Measurements from ENCODE around the gene ZFP36L2. TPM values are rescaled to one million over a fixed set of nuclear protein-coding genes. Genes with fewer than 3 reads are reported as not detected.
A peak's percentile ranks its signal among the peaks of the same experiment; 100 is the strongest.

Gene ZFP36L2
- total and polyA plus RNA-seq, 9 of the 15 experiments (the other 6 are each of a cell fraction or from before 2014, with no cell fraction given), result 4.1 to 60.6 (median 20.3) TPM

- TF ChIP-seq, protein P1, sequence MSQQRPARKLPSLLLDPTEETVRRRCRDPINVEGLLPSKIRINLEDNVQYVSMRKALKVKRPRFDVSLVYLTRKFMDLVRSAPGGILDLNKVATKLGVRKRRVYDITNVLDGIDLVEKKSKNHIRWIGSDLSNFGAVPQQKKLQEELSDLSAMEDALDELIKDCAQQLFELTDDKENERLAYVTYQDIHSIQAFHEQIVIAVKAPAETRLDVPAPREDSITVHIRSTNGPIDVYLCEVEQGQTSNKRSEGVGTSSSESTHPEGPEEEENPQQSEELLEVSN (IDR thresholded peaks at IDR 0.05; ENCODE audit: borderline replicate concordance in 1 of 2, extremely low read depth in 1 of 2, insufficient read depth in 1 of 2, insufficient read length in 1 of 2, low read depth in 1 of 2, low read length in 1 of 2, poor library complexity in 1 of 2, severe bottlenecking in 1 of 2), result peak; percentile 22 to 35
- TF ChIP-seq MEF2A (IDR thresholded peaks at IDR 0.05; ENCODE audit: control insufficient read depth, low read depth, low read length) (no peak), ZKSCAN8 (CRISPR knock-in tag; IDR thresholded peaks at IDR 0.05) (0 out of 2 replicates have a peak, but pooled peaks have one; percentile 47), GATA2 (CRISPR knock-in tag; IDR thresholded peaks at IDR 0.05) (no peak), POLR2G (IDR thresholded peaks at IDR 0.05; ENCODE audit: low read depth, low read length) (peak; percentile 87), EHMT2 (IDR thresholded peaks at IDR 0.05) (no peak), HDGF (IDR thresholded peaks at IDR 0.05) (peak; percentile 72; the same call in 1 of the 2 replicates), RAD51 (IDR thresholded peaks at IDR 0.05; ENCODE audit: borderline replicate concordance, low read depth) (no peak), CREB1 (IDR thresholded peaks at IDR 0.05) (peak; percentile 32; the same call in 1 of the 2 replicates), CREB1 (CRISPR knock-in tag; IDR thresholded peaks at IDR 0.05) (0 out of 2 replicates have a peak, but pooled peaks have one; percentile 1), LARP7 (IDR thresholded peaks at IDR 0.05) (0 out of 2 replicates have a peak, but pooled peaks have one; percentile 88), OTX1 (CRISPR knock-in tag; IDR thresholded peaks at IDR 0.05) (no peak), SMARCA4 (IDR thresholded peaks at IDR 0.05) (peak; percentile 52; the same call in 1 of the 2 replicates), PCBP2 (IDR thresholded peaks at IDR 0.05; ENCODE audit: low read depth, low read length, poor library complexity, severe bottlenecking) (no peak), BHLHE40 (IDR thresholded peaks at IDR 0.05; ENCODE audit: low read length) (peak; percentile 45; the same call in 1 of the 2 replicates), ASH1L (IDR thresholded peaks at IDR 0.05; ENCODE audit: borderline replicate concordance, low read depth, partially characterized antibody) (no peak), ZSCAN29 (IDR thresholded peaks at IDR 0.05) (no peak), SRSF7 (optimal IDR thresholded peaks at IDR 0.05; ENCODE audit: low read depth, low read length) (no peak)
- TF ChIP-seq, protein P2, sequence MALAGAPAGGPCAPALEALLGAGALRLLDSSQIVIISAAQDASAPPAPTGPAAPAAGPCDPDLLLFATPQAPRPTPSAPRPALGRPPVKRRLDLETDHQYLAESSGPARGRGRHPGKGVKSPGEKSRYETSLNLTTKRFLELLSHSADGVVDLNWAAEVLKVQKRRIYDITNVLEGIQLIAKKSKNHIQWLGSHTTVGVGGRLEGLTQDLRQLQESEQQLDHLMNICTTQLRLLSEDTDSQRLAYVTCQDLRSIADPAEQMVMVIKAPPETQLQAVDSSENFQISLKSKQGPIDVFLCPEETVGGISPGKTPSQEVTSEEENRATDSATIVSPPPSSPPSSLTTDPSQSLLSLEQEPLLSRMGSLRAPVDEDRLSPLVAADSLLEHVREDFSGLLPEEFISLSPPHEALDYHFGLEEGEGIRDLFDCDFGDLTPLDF (CRISPR knock-in tag; IDR thresholded peaks at IDR 0.05), result 0 out of 2 replicates have a peak, but pooled peaks have one; percentile 75
- TF ChIP-seq, protein P3, sequence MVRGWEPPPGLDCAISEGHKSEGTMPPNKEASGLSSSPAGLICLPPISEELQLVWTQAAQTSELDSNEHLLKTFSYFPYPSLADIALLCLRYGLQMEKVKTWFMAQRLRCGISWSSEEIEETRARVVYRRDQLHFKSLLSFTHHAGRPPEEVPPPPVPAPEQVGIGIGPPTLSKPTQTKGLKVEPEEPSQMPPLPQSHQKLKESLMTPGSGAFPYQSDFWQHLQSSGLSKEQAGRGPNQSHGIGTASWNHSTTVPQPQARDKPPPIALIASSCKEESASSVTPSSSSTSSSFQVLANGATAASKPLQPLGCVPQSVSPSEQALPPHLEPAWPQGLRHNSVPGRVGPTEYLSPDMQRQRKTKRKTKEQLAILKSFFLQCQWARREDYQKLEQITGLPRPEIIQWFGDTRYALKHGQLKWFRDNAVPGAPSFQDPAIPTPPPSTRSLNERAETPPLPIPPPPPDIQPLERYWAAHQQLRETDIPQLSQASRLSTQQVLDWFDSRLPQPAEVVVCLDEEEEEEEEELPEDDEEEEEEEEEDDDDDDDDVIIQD (CRISPR knock-in tag; IDR thresholded peaks at IDR 0.05), result no peak
- TF ChIP-seq, protein P4, sequence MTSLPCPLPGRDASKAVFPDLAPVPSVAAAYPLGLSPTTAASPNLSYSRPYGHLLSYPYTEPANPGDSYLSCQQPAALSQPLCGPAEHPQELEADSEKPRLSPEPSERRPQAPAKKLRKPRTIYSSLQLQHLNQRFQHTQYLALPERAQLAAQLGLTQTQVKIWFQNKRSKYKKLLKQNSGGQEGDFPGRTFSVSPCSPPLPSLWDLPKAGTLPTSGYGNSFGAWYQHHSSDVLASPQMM (CRISPR knock-in tag; IDR thresholded peaks at IDR 0.05), result no peak
Measured at GRCh38 chr2:43219383-43220228, 6.8 kb downstream of the ZFP36L2 start (continued).

Data from K562 (cell line).